C4-2B (cell line): ENCODE measurements around the gene KRTAP9-1.

ENCODE experiments used
- ZFX ChIP-seq: fragments of 450-650 bp; IDR thresholded peaks from 2 replicates; pipeline ENCODE4 v1.6.1; 2017
- TF ChIP-seq, protein P1 (sequence below): fragments of 450-650 bp; conservative IDR thresholded peaks from 2 replicates; pipeline ENCODE4 v1.5.1; 2017; ENCODE audit warnings: mild to moderate bottlenecking

DNA sequence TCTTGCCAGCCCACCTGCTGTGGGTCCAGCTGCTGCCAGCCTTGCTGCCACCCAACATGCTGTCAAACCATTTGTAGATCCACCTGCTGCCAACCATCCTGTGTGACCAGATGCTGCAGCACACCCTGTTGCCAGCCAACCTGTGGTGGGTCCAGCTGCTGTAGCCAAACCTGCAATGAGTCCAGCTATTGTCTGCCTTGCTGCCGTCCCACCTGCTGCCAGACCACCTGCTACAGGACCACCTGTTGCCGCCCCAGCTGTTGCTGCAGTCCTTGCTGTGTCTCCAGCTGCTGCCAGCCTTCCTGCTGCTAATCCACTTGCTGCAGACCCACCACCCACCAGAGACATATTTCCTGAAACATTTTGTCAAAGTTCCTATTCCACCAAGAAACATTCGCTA, 641 bp downstream of the KRTAP9-1 start:
- TF ChIP-seq, protein P1, sequence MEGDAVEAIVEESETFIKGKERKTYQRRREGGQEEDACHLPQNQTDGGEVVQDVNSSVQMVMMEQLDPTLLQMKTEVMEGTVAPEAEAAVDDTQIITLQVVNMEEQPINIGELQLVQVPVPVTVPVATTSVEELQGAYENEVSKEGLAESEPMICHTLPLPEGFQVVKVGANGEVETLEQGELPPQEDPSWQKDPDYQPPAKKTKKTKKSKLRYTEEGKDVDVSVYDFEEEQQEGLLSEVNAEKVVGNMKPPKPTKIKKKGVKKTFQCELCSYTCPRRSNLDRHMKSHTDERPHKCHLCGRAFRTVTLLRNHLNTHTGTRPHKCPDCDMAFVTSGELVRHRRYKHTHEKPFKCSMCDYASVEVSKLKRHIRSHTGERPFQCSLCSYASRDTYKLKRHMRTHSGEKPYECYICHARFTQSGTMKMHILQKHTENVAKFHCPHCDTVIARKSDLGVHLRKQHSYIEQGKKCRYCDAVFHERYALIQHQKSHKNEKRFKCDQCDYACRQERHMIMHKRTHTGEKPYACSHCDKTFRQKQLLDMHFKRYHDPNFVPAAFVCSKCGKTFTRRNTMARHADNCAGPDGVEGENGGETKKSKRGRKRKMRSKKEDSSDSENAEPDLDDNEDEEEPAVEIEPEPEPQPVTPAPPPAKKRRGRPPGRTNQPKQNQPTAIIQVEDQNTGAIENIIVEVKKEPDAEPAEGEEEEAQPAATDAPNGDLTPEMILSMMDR, result no peak
- TF ChIP-seq ZFX, result no peak
